ENCODE measurements around the gene PRLR. TPM values are rescaled to one million over a fixed set of nuclear protein-coding genes. Genes with fewer than 3 reads are reported as not detected.

The PRLR gene
- polyA plus RNA-seq, 1 donor from 2014 or later: 0.50 TPM

GRCh38 chr5:35098214-35098613, 132.1 kb downstream of the PRLR start:
- no peaks in the 10 kb centered on the region for H3K27me3 ChIP-seq (ENCODE audit: insufficient read depth, low read depth, low read length)
- H3K36me3 ChIP-seq (ENCODE audit: insufficient read depth, low read length): no peaks in the 10 kb centered on the region
- no peaks in the 10 kb centered on the region for H3K79me2 ChIP-seq (replicated peaks; ENCODE audit: insufficient read depth, low read length)
- no peak overlapping the region for H3K4me2 ChIP-seq (ENCODE audit: low read length)
- H3K9me2 ChIP-seq (ENCODE audit: insufficient read depth, low read length): no peaks in the 10 kb centered on the region
- no peaks in the 10 kb centered on the region for H4K20me1 ChIP-seq (ENCODE audit: insufficient read depth)
- no peaks in the 10 kb centered on the region for H3F3A ChIP-seq (ENCODE audit: insufficient read depth, low read length, poor library complexity, severe bottlenecking)
- no peaks in the 10 kb centered on the region for H3K9me3 ChIP-seq (ENCODE audit: low read length)
- no peak overlapping the region for H3K9ac ChIP-seq (ENCODE audit: low read length)
- no peak overlapping the region for H2AFZ ChIP-seq (ENCODE audit: low read depth, low read length)
- no peak overlapping the region for H3K4me3 ChIP-seq (ENCODE audit: low read length)
- TF ChIP-seq SMC3 (conservative IDR thresholded peaks at IDR 0.05; ENCODE audit: poor library complexity) (no peak), EZH2 (IDR thresholded peaks at IDR 0.05; ENCODE audit: borderline replicate concordance, insufficient read depth, low read length, poor library complexity, severe bottlenecking) (no peak), POLR2AphosphoS5 (IDR thresholded peaks at IDR 0.05) (no peak), RAD21 (conservative IDR thresholded peaks at IDR 0.05) (no peak), TAF1 (IDR thresholded peaks at IDR 0.05; ENCODE audit: low read depth) (no peak), MXI1 (conservative IDR thresholded peaks at IDR 0.05; ENCODE audit: poor library complexity, severe bottlenecking) (no peak)
- TF ChIP-seq, protein P1, sequence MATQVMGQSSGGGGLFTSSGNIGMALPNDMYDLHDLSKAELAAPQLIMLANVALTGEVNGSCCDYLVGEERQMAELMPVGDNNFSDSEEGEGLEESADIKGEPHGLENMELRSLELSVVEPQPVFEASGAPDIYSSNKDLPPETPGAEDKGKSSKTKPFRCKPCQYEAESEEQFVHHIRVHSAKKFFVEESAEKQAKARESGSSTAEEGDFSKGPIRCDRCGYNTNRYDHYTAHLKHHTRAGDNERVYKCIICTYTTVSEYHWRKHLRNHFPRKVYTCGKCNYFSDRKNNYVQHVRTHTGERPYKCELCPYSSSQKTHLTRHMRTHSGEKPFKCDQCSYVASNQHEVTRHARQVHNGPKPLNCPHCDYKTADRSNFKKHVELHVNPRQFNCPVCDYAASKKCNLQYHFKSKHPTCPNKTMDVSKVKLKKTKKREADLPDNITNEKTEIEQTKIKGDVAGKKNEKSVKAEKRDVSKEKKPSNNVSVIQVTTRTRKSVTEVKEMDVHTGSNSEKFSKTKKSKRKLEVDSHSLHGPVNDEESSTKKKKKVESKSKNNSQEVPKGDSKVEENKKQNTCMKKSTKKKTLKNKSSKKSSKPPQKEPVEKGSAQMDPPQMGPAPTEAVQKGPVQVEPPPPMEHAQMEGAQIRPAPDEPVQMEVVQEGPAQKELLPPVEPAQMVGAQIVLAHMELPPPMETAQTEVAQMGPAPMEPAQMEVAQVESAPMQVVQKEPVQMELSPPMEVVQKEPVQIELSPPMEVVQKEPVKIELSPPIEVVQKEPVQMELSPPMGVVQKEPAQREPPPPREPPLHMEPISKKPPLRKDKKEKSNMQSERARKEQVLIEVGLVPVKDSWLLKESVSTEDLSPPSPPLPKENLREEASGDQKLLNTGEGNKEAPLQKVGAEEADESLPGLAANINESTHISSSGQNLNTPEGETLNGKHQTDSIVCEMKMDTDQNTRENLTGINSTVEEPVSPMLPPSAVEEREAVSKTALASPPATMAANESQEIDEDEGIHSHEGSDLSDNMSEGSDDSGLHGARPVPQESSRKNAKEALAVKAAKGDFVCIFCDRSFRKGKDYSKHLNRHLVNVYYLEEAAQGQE (IDR thresholded peaks at IDR 0.05; ENCODE audit: borderline replicate concordance): no peak
- TF ChIP-seq, protein P2, sequence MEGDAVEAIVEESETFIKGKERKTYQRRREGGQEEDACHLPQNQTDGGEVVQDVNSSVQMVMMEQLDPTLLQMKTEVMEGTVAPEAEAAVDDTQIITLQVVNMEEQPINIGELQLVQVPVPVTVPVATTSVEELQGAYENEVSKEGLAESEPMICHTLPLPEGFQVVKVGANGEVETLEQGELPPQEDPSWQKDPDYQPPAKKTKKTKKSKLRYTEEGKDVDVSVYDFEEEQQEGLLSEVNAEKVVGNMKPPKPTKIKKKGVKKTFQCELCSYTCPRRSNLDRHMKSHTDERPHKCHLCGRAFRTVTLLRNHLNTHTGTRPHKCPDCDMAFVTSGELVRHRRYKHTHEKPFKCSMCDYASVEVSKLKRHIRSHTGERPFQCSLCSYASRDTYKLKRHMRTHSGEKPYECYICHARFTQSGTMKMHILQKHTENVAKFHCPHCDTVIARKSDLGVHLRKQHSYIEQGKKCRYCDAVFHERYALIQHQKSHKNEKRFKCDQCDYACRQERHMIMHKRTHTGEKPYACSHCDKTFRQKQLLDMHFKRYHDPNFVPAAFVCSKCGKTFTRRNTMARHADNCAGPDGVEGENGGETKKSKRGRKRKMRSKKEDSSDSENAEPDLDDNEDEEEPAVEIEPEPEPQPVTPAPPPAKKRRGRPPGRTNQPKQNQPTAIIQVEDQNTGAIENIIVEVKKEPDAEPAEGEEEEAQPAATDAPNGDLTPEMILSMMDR (IDR thresholded peaks at IDR 0.05; ENCODE audit: poor library complexity, severe bottlenecking): no peak
- no peak overlapping the region for H3K27ac ChIP-seq (ENCODE audit: low read length)

GRCh38 chr5:35096932-35097331, 133.4 kb downstream of the PRLR start:
- no peaks in the 10 kb centered on the region for H3K9me2 ChIP-seq (ENCODE audit: insufficient read depth, low read length)

More at GRCh38 chr5:35096932-35097331, 133.4 kb downstream of the PRLR start:
- TF ChIP-seq MXI1 (conservative IDR thresholded peaks at IDR 0.05; ENCODE audit: poor library complexity, severe bottlenecking) (no peak), EP300 (conservative IDR thresholded peaks at IDR 0.05; ENCODE audit: poor library complexity, severe bottlenecking) (no peak), TAF1 (IDR thresholded peaks at IDR 0.05; ENCODE audit: low read depth) (no peak), SMC3 (conservative IDR thresholded peaks at IDR 0.05; ENCODE audit: poor library complexity) (no peak), EZH2 (IDR thresholded peaks at IDR 0.05; ENCODE audit: borderline replicate concordance, insufficient read depth, low read length, poor library complexity, severe bottlenecking) (no peak), RAD21 (conservative IDR thresholded peaks at IDR 0.05) (no peak), POLR2AphosphoS5 (IDR thresholded peaks at IDR 0.05) (no peak)
- TF ChIP-seq, protein P2 (IDR thresholded peaks at IDR 0.05; ENCODE audit: poor library complexity, severe bottlenecking): no peak
- TF ChIP-seq, protein P1 (IDR thresholded peaks at IDR 0.05; ENCODE audit: borderline replicate concordance): no peak
- H4K20me1 ChIP-seq (ENCODE audit: insufficient read depth): no peaks in the 10 kb centered on the region
- no peaks in the 10 kb centered on the region for H3K9me3 ChIP-seq (ENCODE audit: low read length)
- H3K9ac ChIP-seq (ENCODE audit: low read length): no peak overlapping the region
- H3K27ac ChIP-seq (ENCODE audit: low read length): no peak overlapping the region
- H3K27me3 ChIP-seq (ENCODE audit: insufficient read depth, low read depth, low read length): no peaks in the 10 kb centered on the region
- H2AFZ ChIP-seq (ENCODE audit: low read depth, low read length): no peak overlapping the region
- no peak overlapping the region for H3K4me2 ChIP-seq (ENCODE audit: low read length)
- H3K36me3 ChIP-seq (ENCODE audit: insufficient read depth, low read length): no peaks in the 10 kb centered on the region
- H3F3A ChIP-seq (ENCODE audit: insufficient read depth, low read length, poor library complexity, severe bottlenecking): no peaks in the 10 kb centered on the region
- H3K79me2 ChIP-seq (replicated peaks; ENCODE audit: insufficient read depth, low read length): no peaks in the 10 kb centered on the region
- no peak overlapping the region for H3K4me3 ChIP-seq (ENCODE audit: low read length)

All from neural cell (in vitro differentiated cells).